Pancreas (tissue), 10 donors: Measurements from ENCODE around the gene CDC25B. TPM values are rescaled to one million over a fixed set of nuclear protein-coding genes. Genes with fewer than 3 reads are reported as not detected.

Experiments used
- ATAC-seq, 4 donors: fragments of 200-7000 bp; cut with Tn5 transposase; one replicate each; pipeline versions ENCODE4 v1.8.0 to v1.9.1; 2020; ENCODE audit warnings: mild to moderate bottlenecking in 4 of 4, moderate library complexity in 4 of 4
- DNase-seq, 6 donors: peaks; one replicate each; pipeline ENCODE4 v3.0.0-alpha.2; 2020
- FAIRE-seq: peaks from 2 replicates; lab custom pipeline; 2012; peaks lifted over from hg19 to GRCh38; lab: Jason Lieb, UNC
- H3K27ac ChIP-seq, 4 donors: fragments of 200-600 bp; sonication (generic); 1 replicate in 3 of 4; 2 replicates in 1 of 4; pipeline versions ENCODE4 v1.5.0 to v1.8.0; 2020
- H3K27me3 ChIP-seq, 4 donors: fragments of 200-600 bp; one replicate each; pipeline ENCODE4 v1.8.0; 2021
- H3K36me3 ChIP-seq, 3 donors: fragments of 200-600 bp; sonication (generic) in 1 of 3; one replicate each; pipeline versions ENCODE4 v1.5.0 to v1.8.0; 2020 to 2021
- H3K4me1 ChIP-seq, 3 donors: fragments of 200-600 bp; one replicate each; pipeline ENCODE4 v1.8.0; 2021
- H3K4me3 ChIP-seq, 4 donors: fragments of 200-600 bp; sonication (generic) in 2 of 4; one replicate each; pipeline versions ENCODE4 v1.5.0 to v1.8.0; 2020 to 2021
- H3K9me3 ChIP-seq, 4 donors: fragments of 200-600 bp; one replicate each; pipeline ENCODE4 v1.8.0; 2021
- WGBS, 2 donors: extraction: QIAGEN DNeasy Blood & Tissue Kit; methylation state at CpG; one replicate each; pipeline ENCODE4 v1.1.7; 2013; 5-methylcytosine and 5-hydroxymethylcytosine counted together
- intact Hi-C, 3 donors: fragments of 100-400 bp; cut with DNase I; formaldehyde crosslinking; loops; one replicate each; pipeline versions ENCODE4 v1.11.1 to v1.14.2; 2022
- polyA plus RNA-seq, 2 donors: library from polyadenylated mRNA; stranded (reverse); fragments of 200-250 nt; gene quantifications; one replicate each; pipeline ENCODE4 v1.2.3, GENCODE V29; 2013
- total RNA-seq, 6 donors: library from RNA; stranded (reverse); fragmentation: NEBNext Ultra II Directional in 4 of 6; extraction: Animal tissue kit (Norgen Biotek cat#: 25700) in 4 of 6; gene quantifications; one replicate each; pipeline versions ENCODE4 v1.2.1 to v1.2.4, GENCODE V29; 2021 to 2023
- TF ChIP-seq, protein P1 (sequence below), 4 donors: fragments of 200-600 bp; sonication (generic) in 3 of 4; IDR thresholded peaks; one replicate each; pipeline versions ENCODE4 v1.5.0 to v1.8.0; 2021; ENCODE audit warnings: antibody characterized with exemption in 4 of 4
- donor health status: healthy with polysubstance abuse.
- donor health status: DM: no; HTN: no; CAD: no; lungs with moderate emphysema.
- donor health status: DM: no; HTN: no; CAD: no.
- donor health status: control.
- donor health status: control.
- donor health status: Bipolar disorder and iron deficiency.
- donor health status: DM: yes; HTN: yes; CAD: no.
- donor health status: DM: no; HTN: no; CAD: no.
- donor health status: DM: no; HTN: no; CAD: no.
- donor health status: DM: yes; HTN: yes; CAD: no.

Gene CDC25B
- total and polyA plus RNA-seq, 8 donors, result 3.7 to 28.8 (median 7.9) TPM

- Histone ChIP-seq H3K27me3 (no peaks in the 10 kb centered on the region), H3K4me3 (no peak overlapping the region), H3K4me1 (peaks cover under 1 to 25% (median 13%) of the 10 kb centered on the region in 3 donors), H3K27ac (no peak overlapping the region), H3K9me3 (no peaks in the 10 kb centered on the region), H3K36me3 (no peaks in the 10 kb centered on the region)
- TF ChIP-seq, protein P1, sequence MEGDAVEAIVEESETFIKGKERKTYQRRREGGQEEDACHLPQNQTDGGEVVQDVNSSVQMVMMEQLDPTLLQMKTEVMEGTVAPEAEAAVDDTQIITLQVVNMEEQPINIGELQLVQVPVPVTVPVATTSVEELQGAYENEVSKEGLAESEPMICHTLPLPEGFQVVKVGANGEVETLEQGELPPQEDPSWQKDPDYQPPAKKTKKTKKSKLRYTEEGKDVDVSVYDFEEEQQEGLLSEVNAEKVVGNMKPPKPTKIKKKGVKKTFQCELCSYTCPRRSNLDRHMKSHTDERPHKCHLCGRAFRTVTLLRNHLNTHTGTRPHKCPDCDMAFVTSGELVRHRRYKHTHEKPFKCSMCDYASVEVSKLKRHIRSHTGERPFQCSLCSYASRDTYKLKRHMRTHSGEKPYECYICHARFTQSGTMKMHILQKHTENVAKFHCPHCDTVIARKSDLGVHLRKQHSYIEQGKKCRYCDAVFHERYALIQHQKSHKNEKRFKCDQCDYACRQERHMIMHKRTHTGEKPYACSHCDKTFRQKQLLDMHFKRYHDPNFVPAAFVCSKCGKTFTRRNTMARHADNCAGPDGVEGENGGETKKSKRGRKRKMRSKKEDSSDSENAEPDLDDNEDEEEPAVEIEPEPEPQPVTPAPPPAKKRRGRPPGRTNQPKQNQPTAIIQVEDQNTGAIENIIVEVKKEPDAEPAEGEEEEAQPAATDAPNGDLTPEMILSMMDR (IDR thresholded peaks at IDR 0.05), result no peak
- peak in 1 of 6 donors; percentile 73 for DNase-seq
- 71 to 81% methylated on average over 18 of the region's 18 CpGs for WGBS, 2 donors
- no peak for ATAC-seq
- no peak for FAIRE-seq
- intact Hi-C loops, result no loop called here
Measured at GRCh38 chr20:3778976-3779375, 17.1 kb upstream of the CDC25B start.

- WGBS, 2 donors, result 11 to 12% methylated on average over 28 of the region's 28 CpGs
- H3K9me3 ChIP-seq, result no peaks in the 10 kb centered on the region
- DNase-seq (peak in 5 of 6 donors; percentile 73 to 86 (median 81)), FAIRE-seq (peak; percentile 89), ATAC-seq (peak; percentile 74 to 88 (median 84))
- H3K4me3 ChIP-seq, result peak within 1 kb of the TSS in 3 of 4 donors; percentile 18 to 46 (median 37)
- TF ChIP-seq, protein P1 (IDR thresholded peaks at IDR 0.05), result no peak
- intact Hi-C loops, result no loop called here
- H3K4me1 ChIP-seq, result peaks cover 10 to 38% (median 31%) of the 10 kb centered on the region in 3 donors
- peak within 1 kb of the TSS; percentile 31 to 76 (median 46) for H3K27ac ChIP-seq
- H3K36me3 ChIP-seq, result no peaks in the 10 kb centered on the region
- no peaks in the 10 kb centered on the region for H3K27me3 ChIP-seq
Measured at GRCh38 chr20:3781153-3781910, 14.8 kb upstream of the CDC25B start, which contains the start of gene SPEF1. TSS of gene SPEF1 (minus strand) at chr20:3781448. CDS start at chr20:3781287, 161 bp downstream.

DNA sequence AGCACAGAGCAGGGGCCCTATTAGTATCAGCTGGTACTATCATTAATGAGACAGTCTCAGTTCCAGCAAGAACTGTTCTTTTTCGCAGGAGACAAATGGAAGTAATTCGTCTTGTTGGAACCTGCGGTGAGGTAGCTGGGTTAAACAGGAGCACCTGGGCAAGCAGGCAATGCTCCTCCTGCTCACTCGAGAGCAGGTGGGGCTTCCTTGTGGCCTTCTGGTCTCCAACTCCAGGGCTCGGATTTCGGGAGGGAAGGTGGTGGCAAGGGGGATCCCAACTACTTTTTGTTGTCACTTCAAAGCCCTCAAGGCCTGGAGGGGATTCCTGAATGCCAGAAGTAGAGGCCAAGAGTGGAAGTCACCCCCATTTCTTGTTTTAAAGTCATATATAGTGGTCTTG lies 13.5 kb upstream of the CDC25B start:
- intact Hi-C loops, result no loop called here
- Histone ChIP-seq H3K4me1 (peaks cover 10 to 38% (median 36%) of the 10 kb centered on the region in 3 donors), H3K27ac (no peak overlapping the region), H3K36me3 (no peaks in the 10 kb centered on the region), H3K9me3 (no peaks in the 10 kb centered on the region), H3K4me3 (no peak overlapping the region), H3K27me3 (no peaks in the 10 kb centered on the region)
- ATAC-seq (no peak), DNase-seq (peak in 2 of 6 donors; percentile 17 to 23), FAIRE-seq (no peak)
- TF ChIP-seq, protein P1 (IDR thresholded peaks at IDR 0.05), result no peak
- 81 to 84% methylated on average over 6 of the region's 6 CpGs for WGBS, 2 donors

DNA sequence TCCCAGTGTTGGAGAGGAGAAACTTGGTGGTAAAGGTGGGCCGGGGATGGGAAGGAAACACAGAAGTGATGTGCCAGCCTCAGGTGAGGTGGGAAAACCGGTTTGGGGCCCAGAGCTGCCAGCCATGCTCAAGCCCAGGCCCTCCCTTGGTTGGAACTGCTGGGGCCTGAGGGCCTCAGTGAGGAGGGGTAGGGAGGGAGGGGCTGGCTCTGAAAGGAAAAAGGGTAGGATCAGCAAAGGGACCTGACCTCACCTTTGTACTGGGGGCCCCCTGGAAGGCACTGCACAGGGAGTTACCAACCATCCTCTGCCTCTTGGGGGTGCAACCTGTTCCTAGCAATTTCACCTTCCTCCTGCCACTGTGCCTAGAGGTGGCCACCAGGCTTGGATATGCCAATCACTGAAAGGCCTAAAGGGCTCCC lies 13.0 kb upstream of the CDC25B start:
- DNase-seq (peak in 2 of 6 donors; percentile 22 to 54), FAIRE-seq (no peak), ATAC-seq (no peak)
- TF ChIP-seq, protein P1 (IDR thresholded peaks at IDR 0.05), result no peak
- intact Hi-C loops, result no loop called here
- Histone ChIP-seq H3K36me3 (no peaks in the 10 kb centered on the region), H3K27me3 (no peaks in the 10 kb centered on the region), H3K27ac (peak overlapping the region in 1 of 4 donors; percentile 4), H3K9me3 (no peaks in the 10 kb centered on the region), H3K4me1 (peaks cover 10 to 39% (median 31%) of the 10 kb centered on the region in 3 donors), H3K4me3 (no peak overlapping the region)
- 23 to 29% methylated on average over 2 of the region's 2 CpGs for WGBS, 2 donors
